Inferior parietal cortex (tissue), 1 donor: Measurements from ENCODE around the gene FAM229A.
"Not testable (repeated sequence)": the region's sequence is repeated elsewhere in the genome, so short reads cannot be mapped to it uniquely, and the experiment has no call there.

Experiments
- DNase-seq: peaks from one replicate; pipeline ENCODE4 v3.0.0-alpha.2; 2016; ENCODE audit errors: extremely low spot score

The FAM229A gene

DNA sequence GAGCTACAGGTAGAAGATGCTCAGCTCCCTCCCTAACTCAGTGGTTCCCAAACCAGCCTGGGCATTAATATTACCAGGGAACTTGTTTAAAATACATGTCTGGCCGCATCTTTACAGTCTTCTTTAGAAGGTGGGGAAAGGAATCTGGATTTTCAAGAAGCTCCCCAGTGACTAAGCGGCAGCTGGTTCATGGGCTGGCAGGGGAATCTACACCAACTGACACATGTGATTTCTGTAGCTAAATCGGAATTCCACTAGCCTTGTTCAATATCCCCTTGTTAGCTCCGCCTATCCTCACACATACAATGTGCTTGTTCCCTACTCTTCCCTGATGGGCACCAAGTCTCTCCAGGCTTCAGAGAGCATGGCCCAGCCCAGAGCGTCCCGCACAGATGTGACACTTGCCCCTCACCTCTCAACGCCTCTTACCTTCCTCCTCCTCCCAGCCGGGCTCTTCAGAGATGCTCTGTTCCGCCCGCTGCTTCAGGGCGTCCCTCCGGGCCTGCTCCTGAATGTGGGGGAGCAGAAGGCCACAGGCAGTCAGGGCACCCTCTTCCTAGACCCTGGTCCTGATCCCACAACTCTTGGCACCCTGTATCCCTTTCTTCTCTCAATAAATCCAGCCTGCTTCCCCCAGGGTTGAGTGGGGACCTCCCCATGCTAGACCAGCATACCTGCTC is 15.4 kb upstream of the FAM229A start:
- DNase-seq: no peak

GRCh38 chr1:32376199-32376598 is 13.9 kb upstream of the FAM229A start:
- no peak for DNase-seq

GRCh38 chr1:32373996-32374592 is 11.8 kb upstream of the FAM229A start:
- DNase-seq: no peak

- no peak for DNase-seq
Measured at GRCh38 chr1:32372149-32372756, 10.0 kb upstream of the FAM229A start.

GRCh38 chr1:32367912-32368635 is 5.8 kb upstream of the FAM229A start:
- DNase-seq: no peak

DNA sequence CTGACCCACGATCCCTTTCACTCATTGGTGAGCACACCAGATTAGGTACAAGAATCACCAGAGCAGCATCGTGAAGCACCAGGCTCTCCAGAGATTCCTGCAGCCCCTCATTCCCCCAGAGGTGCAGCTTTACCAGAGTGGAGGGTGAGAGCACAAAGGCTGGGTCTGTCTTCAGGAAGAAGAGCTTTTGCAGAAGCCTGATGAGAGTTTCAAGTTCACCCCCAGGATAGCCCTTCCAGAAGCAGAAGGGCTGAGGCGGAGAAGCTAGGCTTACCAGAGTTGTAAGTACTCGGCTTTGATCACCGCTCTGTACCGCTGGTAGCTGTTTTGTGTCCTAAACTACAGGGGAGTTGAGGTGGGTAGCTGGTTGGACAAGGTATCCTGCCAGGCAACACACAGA is 3.2 kb upstream of the FAM229A start:
- no peak for DNase-seq

DNA sequence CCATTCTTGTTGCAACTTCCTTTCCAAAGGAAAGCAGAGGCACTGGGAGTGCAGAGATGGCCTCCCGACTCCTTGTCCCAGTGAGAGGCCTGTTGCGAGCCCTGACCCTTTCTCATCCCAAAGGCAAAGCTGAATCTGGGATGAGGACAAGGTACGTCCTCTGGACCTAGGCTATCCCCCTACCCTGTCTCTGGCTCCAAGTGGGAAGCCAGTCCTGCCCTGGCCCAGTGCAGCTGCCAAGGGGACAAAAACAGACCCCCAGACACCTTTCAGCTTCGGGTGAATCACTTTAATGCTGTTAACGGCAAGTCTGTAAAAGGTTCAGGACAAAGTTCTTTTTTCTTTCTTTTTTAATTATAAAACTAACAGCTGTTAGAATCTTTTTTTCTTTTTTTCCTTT is 2.6 kb upstream of the FAM229A start:
- no peak for DNase-seq

- DNase-seq: no peak
Measured at GRCh38 chr1:32363713-32364112, 1.4 kb upstream of the FAM229A start.

DNA sequence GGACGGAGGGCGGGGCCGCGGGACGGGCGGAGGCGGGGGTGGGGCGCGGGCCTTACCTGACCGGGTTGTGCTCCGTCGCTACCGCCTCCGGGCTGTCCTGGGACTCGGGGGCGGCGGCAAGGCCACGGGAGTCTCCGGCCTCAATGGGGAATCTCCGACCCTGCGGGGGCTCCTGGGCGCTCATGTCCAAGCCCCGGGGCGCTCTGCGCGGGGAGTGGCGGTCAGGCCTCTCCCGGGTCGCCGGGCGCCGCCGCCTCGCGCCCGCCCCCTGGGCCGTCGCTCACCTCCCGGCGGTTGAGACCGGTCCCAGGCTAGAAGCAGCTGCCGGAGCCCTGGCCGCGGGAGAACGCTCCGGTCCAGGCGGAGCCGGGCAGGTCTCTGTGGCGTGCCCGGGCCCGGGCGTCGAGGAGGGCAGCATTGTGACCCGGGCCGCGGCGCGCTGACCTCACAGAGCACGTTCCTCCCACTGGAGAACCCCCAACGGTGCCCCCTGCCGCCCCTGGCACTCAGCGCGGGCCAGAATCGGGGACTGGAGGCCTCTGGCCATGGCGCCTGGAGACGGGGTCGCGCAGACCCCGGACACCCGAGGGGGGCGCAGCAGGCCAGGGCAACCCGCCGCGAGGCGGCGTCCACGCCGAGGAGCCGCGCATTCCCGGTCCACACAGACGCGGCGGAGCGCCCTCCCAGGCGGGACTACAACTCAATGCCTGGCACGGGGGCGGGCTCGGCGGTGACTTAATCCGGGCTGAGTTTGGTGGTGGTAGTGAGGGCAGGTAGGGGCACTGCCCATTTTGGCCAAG is 411 bp downstream of the FAM229A start:
- DNase-seq: peak; percentile 49

- no peak for DNase-seq
Measured at GRCh38 chr1:32361308-32361673, 994 bp downstream of the FAM229A start.

GRCh38 chr1:32358435-32358834 is 3.9 kb downstream of the FAM229A start:
- no peak for DNase-seq

DNA sequence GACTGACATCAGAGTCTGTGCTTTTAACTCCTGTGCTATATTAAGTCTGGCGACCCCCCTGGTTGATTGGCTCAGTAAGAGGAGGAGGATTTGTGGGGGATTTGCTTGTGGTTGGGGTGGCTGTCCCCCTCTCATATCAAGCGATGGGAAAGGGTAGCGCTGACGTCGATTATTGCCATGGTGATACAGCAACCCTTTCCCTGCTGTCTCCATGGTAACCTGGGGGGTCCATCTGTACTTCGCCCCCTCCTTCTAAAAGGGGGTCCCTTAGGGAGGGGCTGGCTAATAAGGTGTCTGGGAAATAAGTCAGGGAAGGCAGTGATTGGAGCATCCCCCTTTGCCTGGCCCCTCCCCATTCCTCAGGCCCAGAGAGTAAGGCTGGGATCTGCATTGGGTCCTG is 4.7 kb downstream of the FAM229A start:
- DNase-seq: no peak

DNA sequence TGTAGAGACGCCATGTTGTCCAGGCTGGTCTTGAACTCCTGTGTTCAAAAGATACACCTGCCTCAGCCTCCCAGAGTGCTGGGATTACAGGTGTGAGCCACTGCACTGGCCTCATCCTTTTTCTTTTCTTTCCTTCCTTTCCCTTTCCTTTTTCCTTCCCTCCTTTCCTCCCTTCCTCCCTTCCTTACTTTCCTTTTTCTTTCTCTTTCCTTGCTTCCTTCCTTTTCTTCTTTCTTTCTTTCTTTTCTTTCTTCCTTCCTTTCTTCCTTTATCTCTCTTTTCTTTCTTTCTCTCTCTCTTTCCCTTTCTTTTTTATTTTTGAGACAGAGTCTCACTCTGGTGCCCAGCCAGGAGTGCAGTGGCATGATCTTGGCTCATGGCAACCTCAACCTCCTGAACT is 5.8 kb downstream of the FAM229A start:
- DNase-seq: no peak

- not testable (repeated sequence) for DNase-seq
Measured at GRCh38 chr1:32355778-32356177, 6.5 kb downstream of the FAM229A start.

DNA sequence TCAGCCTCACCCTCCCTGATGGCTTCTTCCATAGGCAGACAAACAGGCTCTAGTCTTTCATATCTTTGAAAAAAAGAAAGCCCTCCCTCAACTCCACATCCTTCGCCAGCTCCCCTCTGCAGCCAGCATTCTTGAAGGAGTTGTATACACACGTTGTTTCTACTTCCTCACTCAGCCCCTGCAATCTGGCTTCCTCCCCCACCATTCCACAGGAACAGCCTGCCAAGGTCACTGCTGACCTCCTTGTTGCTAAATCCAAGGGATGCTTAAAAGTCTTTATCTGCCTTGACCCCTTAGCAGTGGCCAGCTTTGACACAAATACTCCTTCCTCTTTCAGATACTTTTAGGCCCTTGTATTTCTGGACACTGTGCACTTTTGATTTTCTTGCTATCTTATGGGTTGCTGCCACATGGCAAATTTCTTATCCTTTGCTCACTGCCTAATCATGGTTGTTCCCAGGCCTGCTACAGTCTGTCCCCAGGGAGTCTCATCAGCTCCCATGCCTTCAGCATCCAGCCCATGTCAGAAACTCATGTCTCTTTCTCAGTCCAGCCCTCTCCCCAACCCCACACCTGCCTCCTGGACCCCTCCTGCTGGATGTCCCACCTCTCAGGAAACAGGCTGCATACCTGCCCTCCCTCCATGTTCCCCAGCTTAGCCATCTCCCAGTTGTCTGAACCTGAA is 8.3 kb downstream of the FAM229A start:
- DNase-seq: no peak

GRCh38 chr1:32353431-32353830 is 8.9 kb downstream of the FAM229A start:
- DNase-seq: no peak

- DNase-seq: no peak
Measured at GRCh38 chr1:32352831-32353383, 9.4 kb downstream of the FAM229A start.

DNA sequence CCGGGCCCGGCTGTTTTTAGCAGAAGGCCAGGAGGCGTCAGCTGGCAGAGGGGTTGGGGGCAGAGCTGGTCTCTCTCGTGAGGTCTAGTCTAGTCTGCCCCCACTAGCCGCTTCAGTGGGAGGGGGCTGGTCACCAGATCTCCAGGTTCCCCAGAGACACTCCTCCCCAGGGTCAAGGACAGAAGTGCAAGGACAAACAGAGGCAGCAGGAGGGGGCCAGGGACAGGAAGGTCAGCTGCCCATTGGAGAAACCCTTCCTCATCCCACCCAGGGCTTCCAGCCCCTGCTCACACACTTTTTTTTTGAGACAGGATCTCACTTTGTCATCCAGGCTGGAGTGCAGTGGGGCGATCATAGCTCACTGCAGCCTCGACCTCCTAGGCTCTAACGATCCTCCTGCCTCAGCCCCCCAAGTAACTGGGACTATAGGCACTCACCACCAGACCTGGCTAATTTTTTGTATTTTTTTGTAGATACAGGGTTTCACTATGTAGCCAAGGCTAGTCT is 10.0 kb downstream of the FAM229A start:
- no peak for DNase-seq

DNA sequence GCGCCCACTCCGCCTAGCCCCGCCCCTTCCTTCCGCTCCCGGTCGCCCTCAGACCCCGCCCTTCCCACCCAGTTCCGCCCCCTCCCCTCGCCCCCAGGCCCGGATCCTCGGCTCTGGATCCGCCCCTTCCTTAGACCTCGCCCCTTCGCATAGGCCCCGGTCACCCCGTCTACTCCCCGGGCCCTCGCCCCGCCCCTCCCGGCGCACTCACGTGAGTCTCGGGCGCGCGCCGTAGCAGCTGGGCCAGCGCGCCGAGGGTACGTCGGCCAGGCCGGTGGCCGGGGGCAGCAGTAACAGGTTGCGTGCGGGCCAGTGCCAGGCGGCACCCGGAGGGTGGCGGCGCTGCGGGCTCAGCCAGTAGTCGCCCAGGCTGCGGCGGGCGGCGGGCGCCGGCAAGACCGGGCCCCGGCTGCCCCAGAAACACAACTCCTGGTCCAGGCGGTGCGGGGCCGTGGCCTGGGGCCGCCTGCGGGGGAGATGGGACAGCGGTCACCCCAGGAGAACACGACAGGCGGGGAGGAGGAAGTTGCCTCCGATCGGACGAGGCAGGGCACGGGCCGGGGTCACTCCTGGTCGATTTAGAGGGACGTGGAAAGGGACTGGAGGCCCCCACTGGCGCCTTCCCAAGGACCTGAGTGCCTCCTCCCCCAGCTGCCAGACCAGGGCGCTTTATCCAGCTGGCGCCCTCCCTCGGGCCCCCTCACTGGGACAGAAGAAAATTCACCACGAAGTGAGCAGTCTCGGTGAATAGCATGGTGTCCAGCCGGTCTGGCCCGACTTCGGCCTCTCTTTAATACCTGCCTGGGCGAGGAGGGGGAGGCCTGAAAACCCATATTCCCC is 10.7 kb downstream of the FAM229A start:
- peak; percentile 82 for DNase-seq
